HG03469 (cell line): ENCODE results near the gene SH3PXD2B.

Experiments used
- ATAC-seq: cut with Tn5 transposase; IDR thresholded peaks from one replicate; pipeline ENCODE4 v1.9.1; 2021; ENCODE audit warnings: mild to moderate bottlenecking, moderate library complexity, moderate number of reproducible peaks; ENCODE audit not compliant: unreplicated experiment

SH3PXD2B gene

GRCh38 chr5:172437445-172438318 is 16.6 kb downstream of the SH3PXD2B start:
- no peak for ATAC-seq

DNA sequence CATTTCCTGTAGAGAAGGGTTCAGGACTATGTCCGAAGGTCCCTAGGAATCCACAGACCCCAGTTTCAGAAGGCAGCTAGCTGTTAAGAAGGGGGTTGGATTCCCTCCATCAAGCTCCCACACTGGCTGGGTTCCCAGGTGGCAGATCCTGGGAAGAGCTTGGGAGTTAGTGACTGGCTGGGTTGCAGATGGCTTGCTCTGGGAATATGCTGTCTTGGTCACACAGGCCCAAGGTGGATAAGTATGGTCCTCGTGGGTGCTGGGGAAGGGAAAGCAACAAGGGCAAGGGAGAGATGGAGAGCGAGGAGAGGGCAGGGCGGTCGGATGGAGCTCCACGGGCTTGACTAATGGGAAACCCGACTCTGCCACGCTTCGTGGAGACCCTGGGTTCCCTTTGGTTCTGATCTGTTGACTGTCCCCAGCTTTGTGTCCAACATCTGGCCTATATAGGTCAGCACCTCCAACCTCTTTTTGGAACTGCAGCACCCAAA is 17.4 kb downstream of the SH3PXD2B start:
- ATAC-seq: no peak

DNA sequence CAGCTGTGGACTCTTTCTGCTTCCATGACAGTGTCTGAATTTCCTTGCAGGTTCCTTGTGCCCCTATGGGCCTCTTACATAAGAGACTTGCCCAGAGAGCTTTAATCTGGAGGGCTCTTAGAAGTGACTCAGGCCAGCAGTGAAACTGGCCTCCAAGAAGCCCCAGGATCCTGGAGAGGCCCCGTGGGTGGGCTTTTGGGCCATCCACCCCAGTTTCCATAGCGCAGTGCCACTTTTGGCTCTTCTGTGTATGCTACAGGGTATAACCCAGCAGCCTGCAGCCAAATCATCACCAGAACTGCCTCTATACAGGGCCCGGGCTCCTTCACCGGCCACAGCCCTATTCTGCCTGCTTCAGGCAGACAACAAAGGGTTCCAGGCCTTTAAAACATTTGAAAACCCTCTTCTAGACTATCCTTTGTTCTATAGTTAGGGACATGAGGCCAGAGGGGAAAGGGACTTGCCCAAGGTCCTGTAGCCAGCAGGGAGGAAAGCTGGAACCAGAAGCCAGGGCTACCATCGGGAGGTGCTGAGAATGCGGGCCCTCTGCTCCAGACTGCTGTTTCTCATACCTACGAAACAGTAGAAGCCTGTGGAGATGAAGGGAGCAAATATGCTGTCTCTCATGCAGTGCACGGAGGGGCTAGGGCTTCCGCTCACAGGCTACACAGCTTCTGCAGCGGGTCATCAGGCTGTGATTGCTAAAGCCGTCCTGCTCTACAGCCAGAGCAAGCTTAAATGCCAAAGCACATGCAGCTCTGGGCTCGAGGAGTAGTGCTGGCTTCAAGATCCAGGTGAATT is 18.0 kb downstream of the SH3PXD2B start:
- ATAC-seq: no peak

DNA sequence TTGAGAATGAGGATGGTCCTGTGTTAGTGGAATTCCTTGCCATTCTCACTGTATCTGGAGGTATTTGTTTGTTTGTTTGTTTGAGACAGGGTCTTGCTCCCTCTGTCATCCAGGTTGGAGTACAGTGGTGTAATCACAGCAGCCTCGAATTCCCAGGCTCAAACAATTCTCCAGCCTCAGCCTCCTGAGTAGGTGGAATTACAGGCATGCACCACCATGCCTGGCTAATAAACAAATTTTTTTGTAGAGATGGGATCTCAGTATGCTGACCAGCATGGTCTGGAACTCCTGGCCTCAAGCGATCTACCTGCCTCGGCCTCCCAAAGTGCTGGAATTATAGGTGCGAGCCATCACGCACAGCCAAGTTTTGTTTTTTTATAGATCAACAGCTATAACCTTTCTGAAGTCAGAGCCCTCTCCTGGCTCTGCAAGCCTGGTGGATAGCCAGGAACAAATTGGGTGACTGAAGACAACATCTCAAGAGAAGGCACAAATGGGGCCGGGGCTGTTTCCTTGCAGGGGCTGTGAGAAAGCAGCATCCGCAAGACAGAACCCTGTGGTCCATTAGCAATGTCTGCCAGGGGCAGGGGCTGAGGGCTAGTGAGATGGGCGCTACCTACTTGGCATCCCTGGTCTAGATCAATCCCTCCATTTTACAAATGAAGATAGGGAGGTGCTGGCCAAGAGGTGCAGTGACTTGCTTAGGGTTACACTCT is 18.8 kb downstream of the SH3PXD2B start:
- ATAC-seq: no peak

DNA sequence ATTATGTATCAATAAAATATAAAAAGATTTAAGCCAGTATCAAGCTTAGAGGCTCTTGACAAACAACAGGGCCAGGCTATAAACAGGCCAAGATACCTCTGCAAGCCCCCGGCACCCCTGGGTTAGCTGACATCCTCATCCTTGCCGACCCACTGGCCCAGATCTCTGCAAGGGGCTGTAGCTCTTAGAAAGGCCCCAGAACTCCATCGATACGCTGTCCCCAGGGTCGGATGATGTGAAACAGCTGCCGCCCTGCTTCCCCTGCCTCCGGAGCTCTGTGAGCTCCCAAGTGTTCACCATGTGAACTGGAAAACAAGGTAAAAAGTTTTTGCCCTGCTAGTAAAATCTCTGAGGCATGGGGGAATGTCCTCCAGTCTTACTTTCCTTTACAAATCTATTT is 20.1 kb downstream of the SH3PXD2B start:
- ATAC-seq: no peak

DNA sequence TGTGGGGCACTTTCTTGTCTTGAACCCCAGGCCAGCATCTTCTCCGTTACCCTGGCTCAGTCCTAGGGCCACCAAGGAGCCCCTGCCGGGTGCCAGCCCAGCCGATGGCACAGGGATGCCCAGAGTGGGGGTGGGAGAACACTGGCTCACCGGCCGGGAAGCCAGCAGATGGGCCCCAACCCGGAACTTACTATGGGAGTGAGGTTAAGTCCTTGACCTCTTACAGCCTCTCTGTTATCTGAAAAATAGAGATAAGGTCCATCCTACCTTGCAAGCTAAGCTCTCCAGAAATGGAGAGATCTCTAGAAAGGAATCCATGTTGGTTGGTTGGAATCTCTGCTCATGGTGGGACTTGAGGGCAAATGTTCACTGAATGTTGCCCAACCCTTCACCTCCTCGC is 20.8 kb downstream of the SH3PXD2B start:
- ATAC-seq: no peak

- ATAC-seq: no peak
Measured at GRCh38 chr5:172433071-172433470, 21.3 kb downstream of the SH3PXD2B start.

- no peak for ATAC-seq
Measured at GRCh38 chr5:172430354-172430753, 24.0 kb downstream of the SH3PXD2B start.

GRCh38 chr5:172429201-172429940 is 25.0 kb downstream of the SH3PXD2B start:
- no peak for ATAC-seq

DNA sequence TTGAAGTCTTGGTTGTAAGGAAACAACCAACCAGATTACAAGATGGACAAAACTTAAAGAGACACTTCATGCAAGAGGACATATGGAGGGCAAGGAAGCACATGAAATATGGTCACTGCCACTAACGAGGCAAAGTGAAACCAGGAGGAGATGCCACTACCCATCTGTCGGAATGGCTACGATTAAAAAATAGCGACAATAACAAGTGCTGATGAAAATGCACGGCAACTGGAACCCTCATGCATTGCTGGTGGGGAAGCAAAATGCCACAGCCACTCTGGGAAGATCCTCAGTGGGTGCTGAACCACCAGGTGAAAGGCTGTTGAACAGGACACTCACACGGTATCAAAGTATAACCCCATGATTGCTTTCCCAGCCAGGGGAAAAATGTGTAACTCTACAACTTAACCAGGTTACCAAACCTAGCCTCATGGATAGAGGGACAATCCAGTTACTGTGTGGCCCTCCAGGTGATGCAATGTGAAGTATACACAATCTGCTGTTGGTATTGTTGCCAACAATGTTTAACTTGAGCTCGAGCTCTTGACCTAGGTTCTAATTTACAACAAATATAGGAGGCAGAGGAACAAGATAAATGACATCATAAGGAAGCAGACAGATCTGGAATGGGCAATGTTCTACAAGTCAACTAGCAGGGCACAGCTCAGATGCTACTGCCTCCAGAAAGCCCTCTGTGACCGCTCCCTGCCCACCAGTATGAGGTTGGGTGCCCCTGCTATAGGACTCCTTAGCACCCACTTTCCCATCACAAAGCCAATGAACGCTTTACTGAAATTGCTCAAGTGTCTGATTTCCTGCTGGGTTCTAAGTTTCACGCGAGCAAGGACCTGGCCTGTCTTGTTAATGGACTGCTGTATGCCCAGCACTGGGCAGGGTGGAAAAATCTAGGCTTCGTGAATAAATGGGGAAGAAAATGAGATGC is 25.8 kb downstream of the SH3PXD2B start:
- ATAC-seq: no peak

- no peak for ATAC-seq
Measured at GRCh38 chr5:172427202-172427601, 27.1 kb downstream of the SH3PXD2B start.

GRCh38 chr5:172426086-172426485 is 28.2 kb downstream of the SH3PXD2B start:
- no peak for ATAC-seq

GRCh38 chr5:172425402-172425801 is 28.9 kb downstream of the SH3PXD2B start:
- no peak for ATAC-seq

GRCh38 chr5:172424808-172425207 is 29.5 kb downstream of the SH3PXD2B start:
- no peak for ATAC-seq

DNA sequence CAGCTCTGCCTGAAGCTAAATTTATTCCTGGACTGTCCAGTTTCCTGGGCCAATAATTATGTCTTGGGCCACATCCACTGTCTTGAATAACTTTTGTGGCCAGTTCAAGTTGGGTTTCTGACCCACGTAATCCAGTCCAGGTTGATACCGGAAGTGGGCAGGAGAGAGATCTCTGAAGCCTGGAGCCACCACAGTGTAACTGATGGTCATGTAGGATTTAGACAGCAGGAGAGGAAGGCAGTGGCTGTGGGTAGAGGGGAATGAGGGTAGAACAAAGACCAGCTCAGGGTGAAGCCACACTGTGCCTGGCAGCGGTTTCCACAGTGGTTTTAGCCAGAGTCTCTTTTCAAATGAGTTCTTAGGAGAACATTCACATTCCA is 30.2 kb downstream of the SH3PXD2B start:
- ATAC-seq: no peak

DNA sequence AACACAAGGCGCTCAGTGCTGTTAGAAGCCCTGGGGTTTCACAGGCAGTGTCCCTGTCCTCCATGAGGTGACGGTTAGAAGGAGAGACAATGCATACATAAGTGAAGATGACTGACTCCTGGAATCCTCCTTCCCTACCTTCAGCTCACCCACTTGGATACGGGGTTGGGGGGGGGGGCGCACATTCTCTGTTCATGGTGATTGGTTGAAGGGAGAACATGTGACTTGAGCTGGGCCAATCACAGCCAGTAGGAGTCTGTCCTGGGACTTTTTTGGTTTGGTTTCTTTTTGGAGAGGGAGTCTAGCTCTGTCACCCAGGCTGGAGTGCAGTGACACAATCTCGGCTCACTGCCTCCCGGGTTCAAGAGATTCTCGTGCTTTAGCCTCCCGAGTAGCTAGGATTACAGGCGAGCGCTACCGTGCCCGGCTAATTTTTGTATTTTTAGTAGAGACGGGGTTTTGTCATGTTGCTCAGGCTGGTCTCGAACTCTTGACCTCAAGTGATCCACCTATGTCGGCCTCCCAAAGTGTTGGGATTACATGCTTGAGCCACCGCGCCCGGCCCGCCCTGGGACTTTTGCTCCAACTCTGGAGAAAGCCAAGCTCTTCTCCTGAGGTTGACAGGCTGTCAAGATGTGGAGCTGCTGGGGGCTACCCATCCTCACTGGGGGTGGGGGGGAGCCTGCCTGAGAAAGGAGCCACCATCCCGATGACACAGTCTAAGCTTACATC is 30.8 kb downstream of the SH3PXD2B start:
- no peak for ATAC-seq

DNA sequence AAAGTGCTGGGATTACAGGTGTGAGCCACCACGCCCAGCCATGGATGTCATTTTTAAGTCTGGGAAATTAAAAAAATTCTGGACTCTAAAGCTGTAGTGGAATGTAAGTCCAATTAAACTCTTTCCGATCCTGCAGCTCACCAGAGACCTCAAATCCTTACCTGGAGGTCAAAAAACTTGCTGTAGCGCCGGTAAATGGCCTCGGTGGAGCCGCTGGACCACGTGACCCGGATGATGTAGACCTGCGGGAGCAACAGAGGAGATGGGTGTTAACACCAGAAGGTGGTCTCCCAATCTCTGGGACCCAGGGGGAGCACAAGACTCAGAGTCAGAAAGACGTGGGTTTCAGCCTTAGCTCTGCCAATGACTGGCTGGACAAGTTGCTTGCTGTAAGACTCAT is 32.1 kb downstream of the SH3PXD2B start:
- no peak for ATAC-seq

- ATAC-seq: no peak
Measured at GRCh38 chr5:172421020-172421419, 33.3 kb downstream of the SH3PXD2B start.
